SK-N-SH treated with all-trans-retinoic acid at 6 μM for 48 hours (cell line): ENCODE data around the gene IARS2.
"Not testable (repeated sequence)": the region's sequence is repeated elsewhere in the genome, so short reads cannot be mapped to it uniquely, and the experiment has no call there.

Experiments used
- ATAC-seq: fragments of 200-7000 bp; cut with Tn5 transposase; 3 replicates; pipeline ENCODE4 v1.9.1; 2020; ENCODE audit warnings: mild to moderate bottlenecking, moderate library complexity
- ARNTL ChIP-seq: fragments of 450-650 bp; formaldehyde crosslinking; IDR thresholded peaks from 2 replicates; pipeline ENCODE4 v1.5.0; 2020; ENCODE audit warnings: low read depth, mild to moderate bottlenecking, moderate library complexity, borderline replicate concordance
- BACH2 ChIP-seq: fragments of 250-450 bp; sonication (Bioruptor Pico); IDR thresholded peaks from 2 replicates; pipeline ENCODE4 v1.9.0; 2021; ENCODE audit warnings: mild to moderate bottlenecking, borderline replicate concordance
- CREB5 ChIP-seq: fragments of 250-450 bp; sonication (Bioruptor Pico); IDR thresholded peaks from 2 replicates; pipeline ENCODE4 v1.5.1; 2020; ENCODE audit warnings: low read depth, mild to moderate bottlenecking, moderate library complexity
- CSDC2 ChIP-seq: fragments of 250-450 bp; sonication (Bioruptor Pico); IDR thresholded peaks from 2 replicates; pipeline ENCODE4 v1.5.0; 2020; ENCODE audit warnings: mild to moderate bottlenecking, moderate library complexity
- CSRNP3 ChIP-seq: fragments of 250-450 bp; sonication (Bioruptor Pico); IDR thresholded peaks from 2 replicates; pipeline ENCODE4 v1.5.1; 2021; ENCODE audit warnings: mild to moderate bottlenecking, moderate library complexity
- ESRRG ChIP-seq: fragments of 250-450 bp; sonication (Bioruptor Pico); IDR thresholded peaks from 2 replicates; pipeline ENCODE4 v1.6.1; 2021; ENCODE audit warnings: mild to moderate bottlenecking
- GLIS3 ChIP-seq: fragments of 250-450 bp; sonication (Bioruptor Pico); IDR thresholded peaks from 2 replicates; pipeline ENCODE4 v1.5.0; 2020; ENCODE audit warnings: mild to moderate bottlenecking, moderate library complexity
- ISL1 ChIP-seq: fragments of 250-450 bp; sonication (Bioruptor Pico); IDR thresholded peaks from 2 replicates; pipeline ENCODE4 v2.1.2; 2022; ENCODE audit warnings: mild to moderate bottlenecking, moderate library complexity
- OSR1 ChIP-seq: fragments of 250-450 bp; sonication (Bioruptor Pico); IDR thresholded peaks from 2 replicates; pipeline ENCODE4 v1.8.0; 2022; ENCODE audit warnings: moderate library complexity, mild to moderate bottlenecking, inconsistent platforms
- POU6F1 ChIP-seq: fragments of 250-450 bp; sonication (Bioruptor Pico); IDR thresholded peaks from 2 replicates; pipeline ENCODE4 v1.8.0; 2021; ENCODE audit warnings: low read depth, mild to moderate bottlenecking, moderate library complexity, borderline replicate concordance
- RARB ChIP-seq: fragments of 250-450 bp; sonication (Bioruptor Pico); IDR thresholded peaks from 2 replicates; pipeline ENCODE4 v1.8.0; 2021; ENCODE audit warnings: mild to moderate bottlenecking, moderate library complexity
- SNAI2 ChIP-seq: fragments of 250-450 bp; sonication (Bioruptor Pico); IDR thresholded peaks from 2 replicates; pipeline ENCODE4 v1.5.0; 2020; ENCODE audit warnings: mild to moderate bottlenecking, moderate library complexity
- TCF4 ChIP-seq: fragments of 250-450 bp; sonication (Bioruptor Pico); IDR thresholded peaks from 2 replicates; pipeline ENCODE4 v1.8.0; 2021; ENCODE audit warnings: mild to moderate bottlenecking, moderate library complexity, borderline replicate concordance
- TOX ChIP-seq: fragments of 250-450 bp; sonication (Bioruptor Pico); IDR thresholded peaks from 2 replicates; pipeline ENCODE4 v1.8.0; 2021; ENCODE audit warnings: mild to moderate bottlenecking, moderate library complexity, borderline replicate concordance
- ZC3H10 ChIP-seq: fragments of 250-450 bp; sonication (Bioruptor Pico); IDR thresholded peaks from 2 replicates; pipeline ENCODE4 v1.5.1; 2021; ENCODE audit warnings: mild to moderate bottlenecking, moderate library complexity
- ZFP3 ChIP-seq: fragments of 250-450 bp; sonication (Bioruptor Pico); IDR thresholded peaks from 2 replicates; pipeline ENCODE4 v1.5.0; 2020; ENCODE audit warnings: mild to moderate bottlenecking, moderate library complexity
- ZNF70 ChIP-seq: fragments of 450-650 bp; formaldehyde crosslinking; IDR thresholded peaks from 2 replicates; pipeline ENCODE4 v1.5.0; 2020; ENCODE audit warnings: mild to moderate bottlenecking, moderate library complexity
- ZNF8 ChIP-seq: fragments of 450-650 bp; formaldehyde crosslinking; IDR thresholded peaks from 2 replicates; pipeline ENCODE4 v1.5.0; 2020; ENCODE audit warnings: mild to moderate bottlenecking, moderate library complexity

The IARS2 gene

GRCh38 chr1:220164116-220164515, 70.2 kb downstream of the IARS2 start:
- TF ChIP-seq ZNF8 (CRISPR knock-in tag) (no peak), ZC3H10 (CRISPR knock-in tag) (no peak), BACH2 (CRISPR knock-in tag) (no peak), ESRRG (no peak), ISL1 (CRISPR knock-in tag) (no peak), SNAI2 (CRISPR knock-in tag) (no peak), ARNTL (CRISPR knock-in tag) (no peak), ZFP3 (no peak), OSR1 (no peak), POU6F1 (no peak), CSDC2 (no peak), CSRNP3 (no peak)
- ATAC-seq, result no peak

GRCh38 chr1:220164517-220164916, 70.6 kb downstream of the IARS2 start:
- TF ChIP-seq ZFP3 (no peak), POU6F1 (no peak), TOX (no peak)
- no peak for ATAC-seq

GRCh38 chr1:220166853-220167252, 72.9 kb downstream of the IARS2 start:
- TF ChIP-seq SNAI2 (CRISPR knock-in tag) (no peak), CSDC2 (no peak), CSRNP3 (no peak), GLIS3 (no peak), ZFP3 (no peak), ESRRG (no peak), ARNTL (CRISPR knock-in tag) (no peak), TCF4 (CRISPR knock-in tag) (no peak), ZNF70 (no peak), ISL1 (CRISPR knock-in tag) (no peak)
- no peak for ATAC-seq

GRCh38 chr1:220169887-220170286, 76.0 kb downstream of the IARS2 start:
- not testable (repeated sequence) for ATAC-seq

- TF ChIP-seq RARB (CRISPR knock-in tag), result no peak
- TF ChIP-seq BACH2 (CRISPR knock-in tag), result no peak
- TF ChIP-seq ZFP3, result no peak
- no peak for TF ChIP-seq ZNF8 (CRISPR knock-in tag)
- no peak for TF ChIP-seq CSRNP3
- no peak for TF ChIP-seq CREB5 (CRISPR knock-in tag)
- no peak for TF ChIP-seq ARNTL (CRISPR knock-in tag)
Observed at GRCh38 chr1:220170836-220171526, 77.0 kb downstream of the IARS2 start.

More at GRCh38 chr1:220170836-220171526, 77.0 kb downstream of the IARS2 start:
- ATAC-seq, result no peak
